Measurements from ENCODE around the gene AZU1.
"Not testable (repeated sequence)": the region's sequence is repeated elsewhere in the genome, so short reads cannot be mapped to it uniquely, and the experiment has no call there.

The AZU1 gene

GRCh38 chr19:834216-834615, 6.6 kb downstream of the AZU1 start:
- Mint-ChIP-seq H3K27me3 (peaks cover 19% of the 10 kb centered on the region), H3K27ac (ENCODE audit: low read depth) (no peak overlapping the region), H3K36me3 (ENCODE audit: insufficient read depth) (peaks cover 3% of the 10 kb centered on the region), H3K4me1 (peaks cover 6% of the 10 kb centered on the region), H3K9me3 (no peaks in the 10 kb centered on the region), H3K4me3 (no peak overlapping the region)
- DNase-seq (ENCODE audit: low spot score in 2 of 2) (no peak), ATAC-seq (replicated peaks; ENCODE audit: extremely low read depth, poor library complexity, severe bottlenecking) (no peak)

- ATAC-seq (replicated peaks; ENCODE audit: extremely low read depth, poor library complexity, severe bottlenecking), result no peak
- no peak for DNase-seq (ENCODE audit: low spot score in 2 of 2)
- peaks cover 5% of the 10 kb centered on the region for H3K36me3 Mint-ChIP-seq (ENCODE audit: insufficient read depth)
- no peak overlapping the region for H3K4me3 Mint-ChIP-seq
- no peak overlapping the region for H3K27ac Mint-ChIP-seq (ENCODE audit: low read depth)
- H3K27me3 Mint-ChIP-seq, result peaks cover 19% of the 10 kb centered on the region
- peaks cover 6% of the 10 kb centered on the region for H3K4me1 Mint-ChIP-seq
- no peaks in the 10 kb centered on the region for H3K9me3 Mint-ChIP-seq
Measured at GRCh38 chr19:835210-835810, 7.7 kb downstream of the AZU1 start.

- ATAC-seq (replicated peaks; ENCODE audit: extremely low read depth, poor library complexity, severe bottlenecking), result no peak
Measured at GRCh38 chr19:840519-841206, 13.0 kb downstream of the AZU1 start, which contains the start of gene PRTN3. TSS of gene PRTN3 (plus strand) at chr19:840999. CDS start at chr19:841009, 10 bp downstream.

GRCh38 chr19:842802-843179, 15.2 kb downstream of the AZU1 start:
- H3K4me3 Mint-ChIP-seq; H3K36me3 Mint-ChIP-seq (ENCODE audit: insufficient read depth); H3K4me1 Mint-ChIP-seq; ATAC-seq (replicated peaks; ENCODE audit: extremely low read depth, poor library complexity, severe bottlenecking); H3K27ac Mint-ChIP-seq (ENCODE audit: low read depth); DNase-seq (ENCODE audit: low spot score in 2 of 2); H3K9me3 Mint-ChIP-seq: not testable (repeated sequence)
- peaks cover 59% of the 10 kb centered on the region for H3K27me3 Mint-ChIP-seq

More at GRCh38 chr19:840519-841206, 13.0 kb downstream of the AZU1 start, which contains the start of gene PRTN3:
- Mint-ChIP-seq H3K36me3 (ENCODE audit: insufficient read depth) (peaks cover 10% of the 10 kb centered on the region), H3K9me3 (peaks cover 5% of the 10 kb centered on the region), H3K4me3 (no peak within 1 kb of the TSS), H3K27me3 (peaks cover 54% of the 10 kb centered on the region), H3K4me1 (peaks cover 12% of the 10 kb centered on the region), H3K27ac (ENCODE audit: low read depth) (no peak within 1 kb of the TSS)
- no peak for DNase-seq (ENCODE audit: low spot score in 2 of 2)

GRCh38 chr19:843180-843835, 15.7 kb downstream of the AZU1 start:
- Mint-ChIP-seq H3K27me3 (peaks cover 64% of the 10 kb centered on the region), H3K4me3 (no peak overlapping the region), H3K27ac (ENCODE audit: low read depth) (no peak overlapping the region)

GRCh38 chr19:843836-844545, 16.4 kb downstream of the AZU1 start:
- peaks cover 5% of the 10 kb centered on the region for H3K9me3 Mint-ChIP-seq
- no peak overlapping the region for H3K4me3 Mint-ChIP-seq
- peaks cover 71% of the 10 kb centered on the region for H3K27me3 Mint-ChIP-seq
- ATAC-seq (replicated peaks; ENCODE audit: extremely low read depth, poor library complexity, severe bottlenecking) (no peak), DNase-seq (ENCODE audit: low spot score in 2 of 2) (no peak)
- H3K27ac Mint-ChIP-seq (ENCODE audit: low read depth), result no peak overlapping the region
- H3K36me3 Mint-ChIP-seq (ENCODE audit: insufficient read depth), result peaks cover 9% of the 10 kb centered on the region
- peaks cover 6% of the 10 kb centered on the region for H3K4me1 Mint-ChIP-seq

More at GRCh38 chr19:843180-843835, 15.7 kb downstream of the AZU1 start:
- Mint-ChIP-seq H3K9me3 (peaks cover 5% of the 10 kb centered on the region), H3K36me3 (ENCODE audit: insufficient read depth) (peaks cover 9% of the 10 kb centered on the region), H3K4me1 (peaks cover 6% of the 10 kb centered on the region)
- no peak for DNase-seq (ENCODE audit: low spot score in 2 of 2)
- ATAC-seq (replicated peaks; ENCODE audit: extremely low read depth, poor library complexity, severe bottlenecking), result no peak

- Mint-ChIP-seq H3K27ac (ENCODE audit: low read depth) (no peak overlapping the region), H3K4me1 (peaks cover 6% of the 10 kb centered on the region), H3K4me3 (no peak overlapping the region), H3K9me3 (peaks cover 5% of the 10 kb centered on the region), H3K27me3 (peaks cover 76% of the 10 kb centered on the region), H3K36me3 (ENCODE audit: insufficient read depth) (peaks cover 7% of the 10 kb centered on the region)
- no peak for DNase-seq (ENCODE audit: low spot score in 2 of 2)
- peak; percentile 52 for ATAC-seq (replicated peaks; ENCODE audit: extremely low read depth, poor library complexity, severe bottlenecking)
Measured at GRCh38 chr19:844546-844971, 16.9 kb downstream of the AZU1 start.

- Mint-ChIP-seq H3K9me3 (peaks cover 5% of the 10 kb centered on the region), H3K4me3 (no peak overlapping the region), H3K27me3 (peaks cover 80% of the 10 kb centered on the region), H3K27ac (ENCODE audit: low read depth) (no peak overlapping the region), H3K4me1 (peaks cover 6% of the 10 kb centered on the region), H3K36me3 (ENCODE audit: insufficient read depth) (peaks cover 7% of the 10 kb centered on the region)
- ATAC-seq (replicated peaks; ENCODE audit: extremely low read depth, poor library complexity, severe bottlenecking), result no peak
- DNase-seq (ENCODE audit: low spot score in 2 of 2), result no peak
Measured at GRCh38 chr19:845707-846521, 18.3 kb downstream of the AZU1 start.

- Mint-ChIP-seq H3K9me3 (no peaks in the 10 kb centered on the region), H3K4me1 (peaks cover 6% of the 10 kb centered on the region), H3K27me3 (peaks cover 62% of the 10 kb centered on the region), H3K27ac (ENCODE audit: low read depth) (no peak overlapping the region), H3K4me3 (no peak overlapping the region), H3K36me3 (ENCODE audit: insufficient read depth) (peaks cover 4% of the 10 kb centered on the region)
- no peak for DNase-seq (ENCODE audit: low spot score in 2 of 2)
- ATAC-seq (replicated peaks; ENCODE audit: extremely low read depth, poor library complexity, severe bottlenecking), result no peak
Measured at GRCh38 chr19:848386-848921, 20.8 kb downstream of the AZU1 start.

GRCh38 chr19:849195-849594, 21.6 kb downstream of the AZU1 start:
- ATAC-seq (replicated peaks; ENCODE audit: extremely low read depth, poor library complexity, severe bottlenecking); H3K27ac Mint-ChIP-seq (ENCODE audit: low read depth); H3K4me3 Mint-ChIP-seq; DNase-seq (ENCODE audit: low spot score in 2 of 2); H3K4me1 Mint-ChIP-seq; H3K9me3 Mint-ChIP-seq; H3K36me3 Mint-ChIP-seq (ENCODE audit: insufficient read depth): not testable (repeated sequence)
- peaks cover 58% of the 10 kb centered on the region for H3K27me3 Mint-ChIP-seq

GRCh38 chr19:850221-850978, 22.8 kb downstream of the AZU1 start:
- H3K9me3 Mint-ChIP-seq, result no peaks in the 10 kb centered on the region
- peaks cover 4% of the 10 kb centered on the region for H3K36me3 Mint-ChIP-seq (ENCODE audit: insufficient read depth)
- no peak overlapping the region for H3K4me3 Mint-ChIP-seq
- no peak for DNase-seq (ENCODE audit: low spot score in 2 of 2)
- no peak for ATAC-seq (replicated peaks; ENCODE audit: extremely low read depth, poor library complexity, severe bottlenecking)
- H3K27ac Mint-ChIP-seq (ENCODE audit: low read depth), result no peak overlapping the region
- H3K27me3 Mint-ChIP-seq, result peaks cover 46% of the 10 kb centered on the region
- H3K4me1 Mint-ChIP-seq, result no peaks in the 10 kb centered on the region

Data from central memory CD8-positive, alpha-beta T cell (primary cell).